Measurements from ENCODE around the gene VGF.

The VGF gene

GRCh38 chr7:101185258-101185839, 20.0 kb upstream of the VGF start:
- DNase-seq (ENCODE audit: low spot score): no peak

DNA sequence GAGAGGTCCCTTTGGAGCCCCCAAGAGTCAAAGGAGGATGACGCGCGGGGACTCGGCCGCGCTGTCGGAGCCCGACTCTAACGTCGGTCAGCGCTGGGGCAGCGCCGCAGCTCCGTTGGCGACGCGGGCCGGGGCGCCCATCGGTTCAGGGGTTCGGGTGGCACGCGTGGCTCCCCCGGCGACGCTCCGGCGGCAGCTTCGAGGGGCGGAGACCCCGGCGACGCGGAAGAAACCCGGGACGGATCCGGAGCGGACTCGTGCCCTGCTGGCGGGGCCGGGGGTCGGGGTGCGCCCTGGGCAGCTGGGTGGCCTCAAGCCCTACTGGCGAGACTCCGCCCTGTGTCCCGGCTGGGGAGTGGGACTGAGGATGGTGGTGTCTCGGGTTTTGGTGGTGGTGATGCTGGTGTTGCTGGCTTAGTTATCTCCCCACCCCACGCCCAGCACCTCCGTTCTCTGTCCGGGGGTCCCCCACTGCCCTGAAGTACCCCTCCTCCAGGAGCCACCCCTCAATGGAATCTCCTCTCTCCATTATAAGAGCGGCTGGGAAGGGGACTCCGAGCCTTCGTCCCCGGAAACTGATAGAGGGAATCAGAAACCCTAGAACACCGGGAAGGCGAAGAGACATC, 14.9 kb upstream of the VGF start, which contains the start of gene NAT16:
TSS of gene NAT16 (minus strand) at position 164 of the 626 bp plus-strand sequence. CDS start 5,486 bp downstream, outside the sequence.
- DNase-seq (ENCODE audit: low spot score): no peak

DNA sequence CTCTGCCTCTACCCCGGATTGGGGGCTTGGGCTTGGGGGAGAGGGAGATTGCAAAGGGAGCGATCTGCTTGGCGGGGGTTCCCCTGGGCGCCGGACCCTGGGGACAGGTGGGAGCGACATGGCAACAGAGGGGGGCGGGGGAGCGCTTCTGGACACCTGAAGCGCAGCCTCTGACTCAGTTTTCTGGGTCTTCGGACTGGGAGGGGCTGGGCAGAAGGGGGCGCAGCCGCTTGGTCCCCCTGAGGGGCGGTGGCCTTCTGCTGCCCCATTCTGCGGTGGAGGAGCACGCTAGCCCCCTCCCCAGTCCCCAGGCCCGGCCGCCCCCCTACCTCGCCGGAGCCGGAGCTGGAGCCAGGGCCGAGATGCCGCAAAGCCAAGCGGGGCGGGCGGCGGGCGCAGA, 14.3 kb upstream of the VGF start:
- DNase-seq (ENCODE audit: low spot score): no peak

DNA sequence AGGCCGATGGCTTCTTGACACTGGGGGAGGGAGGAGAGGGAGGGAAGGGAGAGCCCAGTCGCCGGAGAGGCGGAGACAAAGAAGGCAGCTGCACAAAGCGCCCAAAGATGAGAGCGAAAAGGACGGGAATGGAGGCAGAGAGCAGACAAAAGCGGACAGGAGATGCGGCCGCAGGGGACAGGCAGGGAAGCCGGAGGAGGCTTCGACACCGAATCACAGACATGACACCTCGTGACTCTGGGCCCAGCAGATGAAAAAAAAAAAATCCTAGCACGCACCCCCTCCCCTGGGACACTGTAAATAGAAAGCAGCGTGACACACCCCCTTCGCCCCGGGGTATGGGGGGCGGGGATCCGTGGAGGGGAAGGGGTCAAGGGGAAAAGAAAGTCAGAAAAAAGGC, 13.7 kb upstream of the VGF start:
- no peak for DNase-seq (ENCODE audit: low spot score)

- no peak for DNase-seq (ENCODE audit: low spot score)
Measured at GRCh38 chr7:101177644-101178043, 12.3 kb upstream of the VGF start.

GRCh38 chr7:101175664-101176063, 10.3 kb upstream of the VGF start:
- DNase-seq (ENCODE audit: low spot score): no peak

DNA sequence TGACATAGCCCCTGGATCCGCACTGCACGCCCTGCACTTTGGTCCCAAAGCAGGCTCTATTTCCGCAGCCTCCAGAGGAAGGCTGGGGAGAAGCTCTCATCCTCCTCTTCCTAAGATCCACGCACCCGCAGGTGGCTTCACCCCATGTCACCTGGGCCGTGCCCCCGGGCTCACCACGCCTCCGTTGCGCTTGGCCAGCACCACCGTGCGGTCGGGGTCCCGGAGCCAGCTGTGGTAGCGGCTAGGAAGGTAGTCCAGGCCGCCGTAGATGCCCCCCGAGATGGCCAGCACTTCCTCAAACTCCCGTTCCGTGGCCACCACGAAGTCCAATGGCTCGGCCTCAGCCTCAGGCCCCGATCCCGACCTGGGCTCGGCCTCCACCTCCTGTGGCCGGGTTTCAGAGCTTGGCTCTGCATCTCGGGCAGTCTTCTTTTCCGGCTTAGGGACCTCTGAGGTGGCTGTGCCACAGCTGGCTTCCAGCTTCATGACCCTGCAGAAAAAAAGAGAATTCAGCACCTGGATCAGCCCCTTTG, 9.0 kb upstream of the VGF start:
- DNase-seq (ENCODE audit: low spot score): no peak

- DNase-seq (ENCODE audit: low spot score): no peak
Measured at GRCh38 chr7:101173752-101174244, 8.4 kb upstream of the VGF start.

DNA sequence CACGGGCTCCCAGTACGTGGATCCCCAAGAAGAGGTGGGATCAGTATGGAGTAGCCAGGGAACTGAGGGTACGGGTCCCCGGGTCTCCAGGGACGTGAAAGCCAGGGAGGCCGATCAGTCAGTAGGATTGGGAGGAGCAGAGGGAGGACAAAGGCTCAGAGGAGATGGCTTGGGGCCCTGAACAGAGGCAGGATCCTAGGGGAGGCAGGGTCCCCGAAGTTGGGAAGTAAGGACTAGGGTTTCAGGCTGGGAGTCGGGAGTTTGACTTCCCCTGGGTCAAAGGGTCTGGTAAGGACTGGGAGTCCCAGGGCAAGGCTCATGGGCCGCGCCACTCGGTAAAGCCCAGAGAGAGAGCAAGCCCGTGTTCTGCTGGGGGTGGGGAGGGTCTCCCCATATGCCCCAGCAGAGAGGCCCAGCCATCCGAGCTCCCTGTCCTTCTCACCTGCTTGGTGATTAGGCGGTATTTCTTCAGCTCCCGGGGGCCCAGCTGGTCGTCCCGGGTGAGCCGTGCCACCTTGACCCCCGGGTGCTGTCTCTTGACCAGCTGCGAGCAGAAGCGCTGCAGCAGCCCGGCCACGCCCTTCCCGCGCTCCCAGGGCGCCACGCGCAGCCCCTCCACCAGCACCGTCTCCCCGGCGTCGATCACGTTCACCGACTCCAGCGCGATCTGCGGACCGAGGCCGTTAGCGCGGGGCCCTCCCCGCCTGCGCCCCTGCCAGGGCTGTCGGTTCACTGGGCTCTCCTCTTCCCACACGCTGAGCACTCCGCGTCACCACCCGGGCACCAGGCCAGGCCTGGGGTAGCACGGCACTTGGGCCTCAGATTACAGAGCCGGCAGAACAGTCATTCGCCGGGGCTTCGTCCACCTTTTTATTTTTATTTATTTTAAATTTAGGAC, 7.7 kb upstream of the VGF start:
- DNase-seq (ENCODE audit: low spot score): no peak

- DNase-seq (ENCODE audit: low spot score): no peak
Measured at GRCh38 chr7:101172005-101172853, 6.9 kb upstream of the VGF start.

GRCh38 chr7:101171442-101171837, 6.1 kb upstream of the VGF start:
- DNase-seq (ENCODE audit: low spot score): no peak

DNA sequence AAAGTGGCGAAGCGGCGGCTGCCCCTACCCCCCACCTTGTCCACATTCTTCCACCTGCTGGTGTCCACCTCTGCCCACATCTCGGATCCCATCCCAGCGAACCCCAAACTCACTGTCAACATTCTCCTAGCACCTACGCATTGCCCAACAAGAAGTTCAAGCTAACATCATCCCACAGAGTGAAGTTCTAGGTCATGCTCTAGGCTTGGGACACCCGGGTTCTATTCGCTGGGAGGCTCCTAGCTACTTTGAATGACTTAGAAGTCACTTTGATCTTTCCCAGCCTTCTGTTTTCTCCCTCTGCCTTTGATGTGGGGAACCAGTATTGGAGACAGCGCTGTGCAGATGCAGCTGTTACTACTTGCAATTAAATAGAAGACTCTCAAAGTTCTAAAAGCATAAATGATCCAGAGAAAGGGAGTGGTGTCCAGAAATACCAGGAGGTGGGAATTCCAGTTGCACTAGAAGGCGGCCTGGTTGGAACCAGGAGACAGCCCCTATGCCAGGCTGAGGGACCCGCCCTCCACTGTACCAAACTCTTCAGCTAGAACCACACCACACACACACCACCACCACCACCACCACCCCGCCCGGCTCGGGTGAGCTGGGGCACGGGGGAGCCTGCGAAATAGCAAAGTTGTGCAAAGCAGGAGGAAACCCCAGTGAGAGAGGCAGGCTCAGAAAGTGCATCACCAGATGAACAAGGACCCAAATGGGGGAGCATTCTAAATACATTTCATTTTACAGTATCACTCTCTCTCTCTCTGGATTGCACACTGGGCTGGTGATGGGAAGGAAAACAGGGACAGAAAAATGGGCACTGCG, 5.5 kb upstream of the VGF start:
- no peak for DNase-seq (ENCODE audit: low spot score)

DNA sequence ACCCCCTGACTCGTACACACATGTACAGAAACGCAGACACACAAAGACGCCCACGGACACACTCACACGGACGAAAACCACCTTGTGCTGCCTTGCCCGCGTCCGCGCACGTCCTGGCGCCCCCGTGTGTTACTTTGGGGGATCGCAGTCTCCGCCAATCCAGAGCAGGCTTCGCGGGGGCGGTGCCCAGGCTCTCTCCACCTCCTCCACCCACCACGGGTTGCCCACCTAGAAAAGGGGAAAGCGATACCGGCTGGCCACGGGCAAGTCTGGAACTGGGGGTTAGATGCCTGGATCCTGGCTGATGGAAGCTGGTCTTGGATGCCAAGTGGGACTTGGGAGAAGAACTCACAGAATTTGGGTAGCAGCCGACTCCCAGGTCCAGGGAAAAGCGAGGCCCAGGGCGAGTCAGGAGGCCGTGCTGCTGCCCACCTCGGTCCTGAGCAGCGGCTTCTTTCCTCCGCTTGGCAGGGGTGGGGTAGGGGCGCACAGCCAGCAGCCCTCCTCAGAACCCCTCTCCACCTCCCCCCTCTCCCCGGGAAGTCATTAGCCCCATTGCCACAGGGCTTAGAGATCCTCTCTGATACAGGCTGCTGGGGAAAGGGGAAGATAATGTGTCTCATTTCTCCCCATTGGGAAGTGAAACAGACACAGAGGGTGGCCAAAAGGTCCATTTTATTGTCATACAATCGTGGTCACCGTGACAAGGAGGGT, 4.6 kb upstream of the VGF start:
- DNase-seq (ENCODE audit: low spot score): peak; percentile 69

DNA sequence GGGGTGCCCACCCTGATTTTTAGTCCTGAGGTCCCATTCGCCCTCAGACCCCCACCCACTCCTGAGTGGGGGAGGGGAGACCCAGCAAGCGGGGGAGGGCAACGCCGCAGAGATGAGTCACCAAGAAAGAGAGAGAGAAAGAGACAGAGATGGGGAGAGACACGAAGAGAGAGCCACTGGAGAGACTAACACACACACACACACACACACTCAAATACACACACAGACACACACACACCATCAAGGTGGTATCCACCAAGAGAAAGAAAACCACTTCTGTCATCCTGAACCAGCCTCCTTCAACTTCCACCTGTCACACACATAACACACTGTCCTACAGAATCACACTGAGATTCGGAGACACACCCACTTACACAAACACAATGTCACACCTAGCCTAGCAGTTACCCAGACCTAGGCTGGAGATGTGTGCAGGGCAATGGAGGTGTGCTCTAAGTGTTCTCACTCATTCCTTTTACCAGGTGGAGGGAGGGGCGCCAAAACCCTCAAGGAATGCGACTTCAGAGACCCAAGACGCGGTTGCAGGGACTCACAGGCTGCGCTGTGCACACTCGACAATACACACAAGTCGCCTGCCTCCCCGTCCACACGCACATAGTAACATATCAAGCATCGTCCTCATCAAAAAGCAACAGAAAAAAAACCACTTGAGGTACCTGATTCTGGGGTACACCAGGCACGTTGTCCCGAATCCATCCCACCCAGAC, 3.9 kb upstream of the VGF start:
- peak; percentile 69 for DNase-seq (ENCODE audit: low spot score)

DNA sequence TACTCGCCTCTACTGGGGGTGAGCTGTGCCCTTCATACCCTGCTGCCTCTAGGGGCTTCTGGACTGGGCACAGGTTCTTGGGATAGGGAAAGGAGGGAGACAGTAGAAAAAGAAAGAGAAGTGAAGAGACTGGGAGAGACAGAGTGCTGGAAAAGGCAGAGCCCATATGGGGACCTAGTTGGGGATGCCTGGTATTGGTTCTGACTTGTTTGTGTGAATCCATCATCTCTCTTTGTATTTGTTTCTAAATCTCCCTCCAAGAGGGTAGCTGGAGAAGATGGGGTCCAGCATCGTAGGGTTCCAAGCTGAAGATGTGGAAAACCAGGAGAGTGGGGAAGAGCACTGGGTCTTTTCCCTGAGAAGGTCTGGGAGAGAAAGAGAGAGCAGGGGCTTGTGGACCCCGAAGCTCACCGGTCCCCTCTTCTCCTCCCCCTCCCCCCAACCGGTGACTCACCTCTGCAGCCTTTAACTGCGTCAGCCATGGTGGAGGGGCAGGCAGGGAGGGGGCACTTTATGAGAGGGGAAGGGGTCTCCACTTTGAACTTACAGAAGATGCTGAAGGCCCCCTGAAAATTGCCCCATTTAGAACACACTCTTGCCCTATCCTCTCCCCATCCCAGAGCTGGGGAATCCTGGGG, 3.2 kb upstream of the VGF start:
- no peak for DNase-seq (ENCODE audit: low spot score)

GRCh38 chr7:101167645-101168411, 2.5 kb upstream of the VGF start:
- no peak for DNase-seq (ENCODE audit: low spot score)

DNA sequence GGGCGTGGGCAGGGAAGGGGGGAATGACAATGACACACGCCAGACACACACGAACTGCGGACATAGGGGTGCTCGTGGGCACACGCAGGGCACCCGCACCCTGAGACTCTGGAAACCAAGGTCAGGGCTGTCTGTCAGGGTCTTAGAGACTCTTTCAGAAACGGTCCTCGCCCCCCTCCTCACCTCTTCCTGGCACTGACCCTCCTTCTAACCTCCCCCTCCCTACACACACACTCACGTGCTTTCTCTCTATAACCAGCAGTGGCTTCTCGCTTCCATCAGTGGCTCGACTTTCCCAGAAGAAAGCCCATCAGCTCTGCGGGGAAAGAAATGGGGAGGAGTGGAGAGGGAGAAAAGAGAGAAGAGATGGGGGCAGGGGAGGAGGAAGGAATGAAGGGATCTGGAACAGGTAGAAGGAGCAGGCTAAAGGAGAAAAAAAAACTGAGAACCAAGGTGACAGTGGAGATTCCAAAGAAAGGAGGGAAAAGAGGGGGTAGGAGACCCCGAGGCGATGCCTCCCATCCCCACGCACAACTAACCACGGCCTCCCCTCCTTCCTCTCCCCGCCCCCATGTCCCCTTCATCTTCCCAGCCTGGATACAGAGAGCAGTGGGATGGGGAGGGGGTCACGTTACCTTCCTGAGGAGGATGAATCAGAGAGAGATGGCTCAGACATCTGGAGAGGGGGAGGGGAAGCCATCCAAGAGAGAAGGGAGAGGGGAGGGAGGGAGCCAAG, 1.7 kb upstream of the VGF start:
- DNase-seq (ENCODE audit: low spot score): no peak

DNA sequence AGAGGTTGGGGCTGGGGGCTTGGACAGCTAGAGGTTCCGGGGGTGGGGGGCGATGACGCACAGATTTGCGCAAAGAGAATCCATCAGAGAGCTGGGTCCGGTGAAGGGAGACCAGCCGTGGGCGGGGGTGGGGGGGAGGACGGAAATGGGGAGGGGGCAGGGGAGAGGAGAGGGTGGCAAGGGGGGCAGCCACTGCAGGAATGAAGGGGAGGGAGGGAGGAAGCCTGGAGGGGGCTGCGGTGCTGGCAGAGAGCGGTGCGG, 1.2 kb upstream of the VGF start:
- DNase-seq (ENCODE audit: low spot score): no peak
